ENCODE measurements around the gene PCED1B. TPM values are rescaled to one million over a fixed set of nuclear protein-coding genes. Genes with fewer than 3 reads are reported as not detected.

Gene PCED1B
- total and polyA plus RNA-seq, 2 experiments from 2014 or later, result 3.6 to 6.6 TPM

- no peak overlapping the region for H3K4me2 ChIP-seq
- no peaks in the 10 kb centered on the region for H3K36me3 ChIP-seq (replicated peaks; ENCODE audit: insufficient read depth, low read depth)
- no peak overlapping the region for H2AFZ ChIP-seq
- no peaks in the 10 kb centered on the region for H4K20me1 ChIP-seq (ENCODE audit: insufficient read depth, poor library complexity, severe bottlenecking)
- no peaks in the 10 kb centered on the region for H3K9me3 ChIP-seq (ENCODE audit: low read depth)
- H3K9me2 ChIP-seq (replicated peaks; ENCODE audit: insufficient read depth), result no peaks in the 10 kb centered on the region
- H3K27me3 ChIP-seq, result no peaks in the 10 kb centered on the region
- 68% methylated on average over 7 of the region's 7 CpGs for WGBS (ENCODE audit: low lambda C conversion rate, missing lambda C conversion rate)
- no peak for DNase-seq (ENCODE audit: low spot score)
- H3K4me3 ChIP-seq, result no peak overlapping the region
- no peak overlapping the region for H3K27ac ChIP-seq
- peaks cover 4% of the 10 kb centered on the region for H3K4me1 ChIP-seq (ENCODE audit: insufficient read depth)
- TF ChIP-seq, protein P1, sequence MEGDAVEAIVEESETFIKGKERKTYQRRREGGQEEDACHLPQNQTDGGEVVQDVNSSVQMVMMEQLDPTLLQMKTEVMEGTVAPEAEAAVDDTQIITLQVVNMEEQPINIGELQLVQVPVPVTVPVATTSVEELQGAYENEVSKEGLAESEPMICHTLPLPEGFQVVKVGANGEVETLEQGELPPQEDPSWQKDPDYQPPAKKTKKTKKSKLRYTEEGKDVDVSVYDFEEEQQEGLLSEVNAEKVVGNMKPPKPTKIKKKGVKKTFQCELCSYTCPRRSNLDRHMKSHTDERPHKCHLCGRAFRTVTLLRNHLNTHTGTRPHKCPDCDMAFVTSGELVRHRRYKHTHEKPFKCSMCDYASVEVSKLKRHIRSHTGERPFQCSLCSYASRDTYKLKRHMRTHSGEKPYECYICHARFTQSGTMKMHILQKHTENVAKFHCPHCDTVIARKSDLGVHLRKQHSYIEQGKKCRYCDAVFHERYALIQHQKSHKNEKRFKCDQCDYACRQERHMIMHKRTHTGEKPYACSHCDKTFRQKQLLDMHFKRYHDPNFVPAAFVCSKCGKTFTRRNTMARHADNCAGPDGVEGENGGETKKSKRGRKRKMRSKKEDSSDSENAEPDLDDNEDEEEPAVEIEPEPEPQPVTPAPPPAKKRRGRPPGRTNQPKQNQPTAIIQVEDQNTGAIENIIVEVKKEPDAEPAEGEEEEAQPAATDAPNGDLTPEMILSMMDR (IDR thresholded peaks at IDR 0.05; ENCODE audit: poor library complexity), result no peak
- TF ChIP-seq EZH2 (IDR thresholded peaks at IDR 0.05; ENCODE audit: borderline replicate concordance), result no peak
- TF ChIP-seq EZH2phosphoT487 (IDR thresholded peaks at IDR 0.05; ENCODE audit: low read depth, severe bottlenecking, unreplicated experiment), result no peak
- no peaks in the 10 kb centered on the region for H3K79me2 ChIP-seq
Observed at GRCh38 chr12:47097276-47097896, 18.0 kb downstream of the PCED1B start.

DNA sequence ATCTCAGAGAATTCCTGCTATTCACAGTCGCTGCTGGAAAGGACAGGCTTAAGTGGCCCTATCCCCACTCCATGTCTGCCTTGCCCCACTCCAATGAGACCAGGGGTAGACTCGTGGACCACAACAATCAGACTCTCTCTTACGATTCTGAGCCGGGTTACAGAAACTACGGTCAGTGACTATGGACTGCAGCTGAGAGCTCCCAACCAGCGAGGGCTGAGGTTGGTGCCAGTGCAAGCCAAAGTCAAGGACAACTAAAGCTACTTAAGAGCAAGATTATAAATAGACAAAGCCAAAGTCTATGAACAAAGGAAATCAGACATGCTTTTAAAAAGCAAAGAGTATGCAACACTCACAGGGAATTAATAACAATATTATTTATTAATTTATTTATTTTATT is 18.7 kb downstream of the PCED1B start:
- TF ChIP-seq EZH2 (IDR thresholded peaks at IDR 0.05; ENCODE audit: borderline replicate concordance), result no peak
- TF ChIP-seq EZH2phosphoT487 (IDR thresholded peaks at IDR 0.05; ENCODE audit: low read depth, severe bottlenecking, unreplicated experiment), result no peak
- TF ChIP-seq, protein P1 (IDR thresholded peaks at IDR 0.05; ENCODE audit: poor library complexity), result no peak
- no peaks in the 10 kb centered on the region for H3K27me3 ChIP-seq
- WGBS (ENCODE audit: low lambda C conversion rate, missing lambda C conversion rate), result 96% methylated on average over 6 of the region's 6 CpGs
- H3K9me3 ChIP-seq (ENCODE audit: low read depth), result no peaks in the 10 kb centered on the region
- H3K27ac ChIP-seq, result no peak overlapping the region
- H3K9me2 ChIP-seq (replicated peaks; ENCODE audit: insufficient read depth), result no peaks in the 10 kb centered on the region
- no peaks in the 10 kb centered on the region for H3K36me3 ChIP-seq (replicated peaks; ENCODE audit: insufficient read depth, low read depth)
- no peaks in the 10 kb centered on the region for H3K79me2 ChIP-seq
- DNase-seq (ENCODE audit: low spot score), result no peak
- peaks cover 4% of the 10 kb centered on the region for H3K4me1 ChIP-seq (ENCODE audit: insufficient read depth)
- H4K20me1 ChIP-seq (ENCODE audit: insufficient read depth, poor library complexity, severe bottlenecking), result no peaks in the 10 kb centered on the region
- H3K4me3 ChIP-seq, result no peak overlapping the region
- no peak overlapping the region for H3K4me2 ChIP-seq
- H2AFZ ChIP-seq, result no peak overlapping the region

- Histone ChIP-seq H3K27ac (no peak overlapping the region), H3K79me2 (no peaks in the 10 kb centered on the region), H4K20me1 (ENCODE audit: insufficient read depth, poor library complexity, severe bottlenecking) (no peaks in the 10 kb centered on the region), H3K9me2 (replicated peaks; ENCODE audit: insufficient read depth) (no peaks in the 10 kb centered on the region), H2AFZ (no peak overlapping the region), H3K36me3 (replicated peaks; ENCODE audit: insufficient read depth, low read depth) (no peaks in the 10 kb centered on the region), H3K4me1 (ENCODE audit: insufficient read depth) (peaks cover 12% of the 10 kb centered on the region), H3K27me3 (no peaks in the 10 kb centered on the region), H3K4me3 (no peak overlapping the region), H3K4me2 (no peak overlapping the region), H3K9me3 (ENCODE audit: low read depth) (no peaks in the 10 kb centered on the region)
- no peak for DNase-seq (ENCODE audit: low spot score)
- TF ChIP-seq EZH2 (IDR thresholded peaks at IDR 0.05; ENCODE audit: borderline replicate concordance), result no peak
- TF ChIP-seq, protein P1 (IDR thresholded peaks at IDR 0.05; ENCODE audit: poor library complexity), result no peak
- no peak for TF ChIP-seq EZH2phosphoT487 (IDR thresholded peaks at IDR 0.05; ENCODE audit: low read depth, severe bottlenecking, unreplicated experiment)
- 70% methylated on average over 2 of the region's 2 CpGs for WGBS (ENCODE audit: low lambda C conversion rate, missing lambda C conversion rate)
Observed at GRCh38 chr12:47099610-47100009, 20.2 kb downstream of the PCED1B start.
